NCI-H69 (cell line): ENCODE results near the gene ACBD5.
A peak's percentile ranks its signal among the peaks of the same experiment; 100 is the strongest.

ENCODE experiments used
- DNase-seq: peaks from one replicate; lab custom pipeline; 2025; lab: John Stamatoyannopoulos, UW

ACBD5 gene

GRCh38 chr10:27152687-27153086, 87.9 kb downstream of the ACBD5 start:
- no peak for DNase-seq

- peak; percentile 10 for DNase-seq
These were observed 90.3 kb downstream of the ACBD5 start for GRCh38 chr10:27150261-27150660.

- no peak for DNase-seq
These were observed 92.9 kb downstream of the ACBD5 start for GRCh38 chr10:27147701-27148100.

- no peak for DNase-seq
These were observed 94.7 kb downstream of the ACBD5 start for GRCh38 chr10:27145937-27146336.
